GM13976 (cell line): Measurements from ENCODE around the gene ADD2.

ENCODE experiments used
- DNase-seq: peaks from one replicate; pipeline ENCODE4 v3.0.0; 2012; ENCODE audit warnings: low spot score
- CTCF ChIP-seq: IDR thresholded peaks from 2 replicates; pipeline ENCODE4 v1.5.1; 2012; ENCODE audit warnings: borderline replicate concordance, mild to moderate bottlenecking; ENCODE audit not compliant: insufficient read depth; ENCODE audit errors: extremely low read depth, missing control alignments, control extremely low read depth
- in situ Hi-C: fragments of 300-500 bp; cut with MboI; formaldehyde crosslinking; loops from one replicate; pipeline ENCODE4 v1.12.0; 2022; ENCODE audit warnings: low sequenced_read_pairs, mixed read lengths, inconsistent platforms; ENCODE audit not compliant: unreplicated experiment

ADD2 gene

GRCh38 chr2:70748002-70748784 lies 19.8 kb downstream of the ADD2 start:
- no peak for TF ChIP-seq CTCF
- DNase-seq = no peak
- in situ Hi-C loops = no loop called here

GRCh38 chr2:70747284-70747683 lies 20.7 kb downstream of the ADD2 start:
- no peak for DNase-seq
- in situ Hi-C loops = no loop called here
- TF ChIP-seq CTCF = no peak

GRCh38 chr2:70746094-70746974 lies 21.7 kb downstream of the ADD2 start:
- DNase-seq = no peak
- no peak for TF ChIP-seq CTCF
- in situ Hi-C loops = no loop called here

- in situ Hi-C loops = no loop called here
- TF ChIP-seq CTCF = no peak
- DNase-seq = no peak
These were observed 22.6 kb downstream of the ADD2 start for GRCh38 chr2:70745276-70745825.

- TF ChIP-seq CTCF = no peak
- no peak for DNase-seq
- in situ Hi-C loops = no loop called here
These were observed 23.6 kb downstream of the ADD2 start for GRCh38 chr2:70744397-70744796.

- in situ Hi-C loops = no loop called here
- no peak for TF ChIP-seq CTCF
These were observed 24.3 kb downstream of the ADD2 start for GRCh38 chr2:70743677-70744076.

More at GRCh38 chr2:70743677-70744076, 24.3 kb downstream of the ADD2 start:
- no peak for DNase-seq
